ENCODE data around the gene CARD10. TPM values are rescaled to one million over a fixed set of nuclear protein-coding genes. Genes with fewer than 3 reads are reported as not detected.

CARD10 gene
- total and polyA plus RNA-seq, 2 of the 13 experiments (the other 11 are each of a cell fraction or from before 2014, with no cell fraction given): 35.2 to 55.8 TPM

GRCh38 chr22:37568012-37568411, 48.8 kb upstream of the CARD10 start:
- intact Hi-C loops (cut with micrococcal nuclease; ENCODE audit: unreplicated experiment) (no loop called here), in situ Hi-C loops (cut with HindIII; ENCODE audit: extremely low pct_ligation_motif_present, low pct_unique_long_range_greater_than_20kb) (no loop called here)
- no peak overlapping the region for H3K4me3 ChIP-seq (replicated peaks in 1 of 3; ENCODE audit: insufficient read depth in 1 of 3, low read depth in 2 of 3, low read length in 3 of 3)
- H3K27ac ChIP-seq (ENCODE audit: extremely low read length, insufficient read depth, low read length): peak overlapping the region; percentile 67
- POLR2A ChIA-PET: interaction anchor here (1.0 to 17.5 kb wide), 12 partner anchors 8 to 95 kb away, joined by 3 to 976 read pairs (median 8); partner anchors contain the start of genes CDC42EP1, LGALS2 and PDXP
- ATAC-seq (no peak), DNase-seq (ENCODE audit: low spot score) (no peak), FAIRE-seq (no peak)
- CTCF ChIA-PET (ENCODE audit: low intra/inter-chr PET ratio, low total read pairs): interaction anchor here (1.4 to 5.4 kb wide), 4 partner anchors 20 to 28 kb away, joined by 4 to 66 read pairs (median 17); no protein-coding TSS in a partner anchor
- 0 out of 4 replicates have a peak, but pooled peaks of 1 of the 2 experiments have one; percentile 1 for TF ChIP-seq POLR2A (IDR thresholded peaks at IDR 0.05; ENCODE audit: insufficient read depth in 1 of 2, low read depth in 2 of 2, low read length in 2 of 2)
- TF ChIP-seq PAF1 (CRISPR knock-in tag; IDR thresholded peaks at IDR 0.05): peak; percentile 1; the same call in 1 of the 2 replicates
- no peak for TF ChIP-seq GABPA (IDR thresholded peaks at IDR 0.05; ENCODE audit: low read depth, low read length)
- TF ChIP-seq GABPA (CRISPR knock-in tag; IDR thresholded peaks at IDR 0.05; ENCODE audit: low read depth): no peak
- TF ChIP-seq LCORL (IDR thresholded peaks at IDR 0.05): no peak
- no peak for TF ChIP-seq LCORL (CRISPR knock-in tag; IDR thresholded peaks at IDR 0.05)
- H3K79me2 ChIP-seq (ENCODE audit: insufficient read depth, low read length): peaks cover 34% of the 10 kb centered on the region
- no peak overlapping the region for H3K4me2 ChIP-seq (ENCODE audit: low read depth, low read length)
- H3K27me3 ChIP-seq (ENCODE audit: control insufficient read depth in 1 of 2, insufficient read depth in 2 of 2, low read length in 2 of 2): no peaks in the 10 kb centered on the region
- H3K9ac ChIP-seq (ENCODE audit: insufficient read depth, low read depth, low read length): no peak overlapping the region
- BruUV-seq (replicated peaks): no TSS peak
- WGBS (ENCODE audit: low lambda C conversion rate): 86% methylated on average over 14 of the region's 15 CpGs
- no peak overlapping the region for H2AFZ ChIP-seq (ENCODE audit: low read length)
- H4K20me1 ChIP-seq (ENCODE audit: insufficient read depth, low read length): peaks cover 42% of the 10 kb centered on the region
- peaks cover 12 to 31% of the 10 kb centered on the region in 2 experiments for H3K36me3 ChIP-seq (replicated peaks in 1 of 2; ENCODE audit: control insufficient read depth in 1 of 2, insufficient read depth in 2 of 2, low read length in 2 of 2)
- H3K9me3 ChIP-seq (ENCODE audit: low read length): no peaks in the 10 kb centered on the region
- peaks cover 82% of the 10 kb centered on the region for H3K4me1 ChIP-seq (ENCODE audit: insufficient read depth, low read length)

- in situ Hi-C loops (cut with HindIII; ENCODE audit: extremely low pct_ligation_motif_present, low pct_unique_long_range_greater_than_20kb): no loop called here
- intact Hi-C loops (cut with micrococcal nuclease; ENCODE audit: unreplicated experiment): loop anchor here (1.0 kb wide), 1 partner anchor 22 kb away; no protein-coding TSS in a partner anchor
- Histone ChIP-seq H3K27me3 (ENCODE audit: control insufficient read depth in 1 of 2, insufficient read depth in 2 of 2, low read length in 2 of 2) (no peaks in the 10 kb centered on the region), H3K4me1 (ENCODE audit: insufficient read depth, low read length) (peaks cover 91% of the 10 kb centered on the region), H2AFZ (ENCODE audit: low read length) (no peak overlapping the region), H3K4me2 (ENCODE audit: low read depth, low read length) (no peak overlapping the region), H3K9me3 (ENCODE audit: low read length) (no peaks in the 10 kb centered on the region), H3K27ac (ENCODE audit: extremely low read length, insufficient read depth, low read length) (no peak overlapping the region), H4K20me1 (ENCODE audit: insufficient read depth, low read length) (peaks cover 42% of the 10 kb centered on the region), H3K4me3 (replicated peaks in 1 of 3; ENCODE audit: insufficient read depth in 1 of 3, low read depth in 2 of 3, low read length in 3 of 3) (no peak overlapping the region; a peak in 1 of 6 replicates), H3K36me3 (replicated peaks in 1 of 2; ENCODE audit: control insufficient read depth in 1 of 2, insufficient read depth in 2 of 2, low read length in 2 of 2) (peaks cover 12 to 31% of the 10 kb centered on the region in 2 experiments), H3K9ac (ENCODE audit: insufficient read depth, low read depth, low read length) (no peak overlapping the region), H3K79me2 (ENCODE audit: insufficient read depth, low read length) (peaks cover 42% of the 10 kb centered on the region)
- FAIRE-seq (peak; percentile 75), ATAC-seq (peak; percentile 27), DNase-seq (ENCODE audit: low spot score) (peak; percentile 61)
- CTCF ChIA-PET (ENCODE audit: low intra/inter-chr PET ratio, low total read pairs): interaction anchor here (1.3 to 5.4 kb wide), 5 partner anchors 20 to 95 kb away, joined by 3 to 66 read pairs (median 10); no protein-coding TSS in a partner anchor
- 56% methylated on average over 13 of the region's 16 CpGs for WGBS (ENCODE audit: low lambda C conversion rate)
- no TSS peak for BruUV-seq (replicated peaks)
- POLR2A ChIA-PET: interaction anchor here (1.0 to 17.5 kb wide), 12 partner anchors 10 to 76 kb away, joined by 3 to 976 read pairs (median 6); partner anchors contain the start of genes GGA1 and LGALS2
- TF ChIP-seq TP53 (CRISPR knock-in tag; conservative IDR thresholded peaks at IDR 0.05) (no peak), FIP1L1 (IDR thresholded peaks at IDR 0.05; ENCODE audit: borderline replicate concordance, insufficient read depth, low read depth, low read length) (no peak), ZNF496 (CRISPR knock-in tag; IDR thresholded peaks at IDR 0.05; ENCODE audit: insufficient replicate concordance) (no peak), ZBTB1 (CRISPR knock-in tag; IDR thresholded peaks at IDR 0.05; ENCODE audit: borderline replicate concordance) (no peak), EED (CRISPR knock-in tag; IDR thresholded peaks at IDR 0.05) (no peak), ZBTB8A (CRISPR knock-in tag; IDR thresholded peaks at IDR 0.05; ENCODE audit: borderline replicate concordance, low read depth) (no peak), MLXIP (CRISPR knock-in tag; IDR thresholded peaks at IDR 0.05; ENCODE audit: borderline replicate concordance) (no peak), ZNF674 (CRISPR knock-in tag; IDR thresholded peaks at IDR 0.05; ENCODE audit: low read depth) (no peak), ONECUT2 (CRISPR knock-in tag; IDR thresholded peaks at IDR 0.05) (no peak)
Observed at GRCh38 chr22:37566903-37567798, 47.9 kb upstream of the CARD10 start.

All from HepG2 (cell line).